ENCODE data around the gene DTNBP1. TPM values are rescaled to one million over a fixed set of nuclear protein-coding genes. Genes with fewer than 3 reads are reported as not detected.
A peak's percentile ranks its signal among the peaks of the same experiment; 100 is the strongest.
"Not testable (repeated sequence)": the region's sequence is repeated elsewhere in the genome, so short reads cannot be mapped to it uniquely, and the experiment has no call there.

DTNBP1 gene
- total and polyA plus RNA-seq, 7 experiments from 2014 or later = 19.8 to 40.0 (median 27.4) TPM

DNA sequence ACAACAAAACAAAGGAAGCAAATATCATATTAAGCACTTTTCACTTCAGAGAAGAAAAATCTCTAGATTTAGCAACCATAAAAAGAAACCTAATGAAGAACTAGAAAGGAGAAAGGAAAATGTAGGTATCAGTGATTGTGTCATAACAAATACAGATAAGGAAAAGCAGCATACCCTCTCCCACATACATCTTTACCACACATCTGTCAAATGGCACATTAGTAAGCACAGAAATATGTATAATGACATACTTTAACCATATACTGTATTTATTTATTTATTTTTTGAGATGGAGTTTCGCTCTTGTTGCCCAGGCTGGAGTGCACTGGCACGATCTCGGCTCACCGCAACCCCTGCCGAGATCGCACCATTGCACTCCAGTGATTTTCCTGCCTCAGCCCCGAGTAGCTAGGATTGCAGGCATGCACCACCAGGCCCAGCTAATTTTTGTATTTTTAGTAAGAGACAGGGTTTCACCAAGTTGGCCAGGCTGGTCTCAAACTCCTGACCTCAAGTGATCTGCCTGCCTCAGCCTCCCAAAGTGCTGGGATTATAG, 12.7 kb downstream of the DTNBP1 start:
- DNase-seq; H3K4me3 Mint-ChIP-seq; ATAC-seq; H3K4me1 ChIP-seq (ENCODE audit: control insufficient read depth in 2 of 2, insufficient read depth in 2 of 2, low read length in 2 of 2); H3K27me3 Mint-ChIP-seq; H3K27ac Mint-ChIP-seq; H3K36me3 ChIP-seq (ENCODE audit: control insufficient read depth in 2 of 3, insufficient read depth in 3 of 3, low read length in 3 of 3); H3K4me3 ChIP-seq (ENCODE audit: low read length); H3K9me3 ChIP-seq (ENCODE audit: control insufficient read depth in 2 of 3, low read length in 3 of 3); POLR2A ChIA-PET; H3K27ac ChIP-seq (ENCODE audit: low read depth, low read length); H3K27me3 ChIP-seq (ENCODE audit: control insufficient read depth in 2 of 2, insufficient read depth in 2 of 2, low read length in 2 of 2): not testable (repeated sequence)
- Mint-ChIP-seq H3K9me3 (peaks cover 0 to 42% (median 27%) of the 10 kb centered on the region in 11 donors), H3K4me1 (peaks cover 25 to 45% (median 36%) of the 10 kb centered on the region in 7 donors), H3K36me3 (peaks cover 18 to 61% (median 54%) of the 10 kb centered on the region in 5 donors)
- CTCF ChIA-PET = interaction anchor here (0.6 kb wide), 1 partner anchor 521 kb away, joined by 4 read pairs; no protein-coding TSS in a partner anchor
- intact Hi-C loops (cut with micrococcal nuclease) = loop anchor here in 1 of 2 donors (5.0 kb wide), 1 partner anchor 877 kb away; no protein-coding TSS in a partner anchor

DNA sequence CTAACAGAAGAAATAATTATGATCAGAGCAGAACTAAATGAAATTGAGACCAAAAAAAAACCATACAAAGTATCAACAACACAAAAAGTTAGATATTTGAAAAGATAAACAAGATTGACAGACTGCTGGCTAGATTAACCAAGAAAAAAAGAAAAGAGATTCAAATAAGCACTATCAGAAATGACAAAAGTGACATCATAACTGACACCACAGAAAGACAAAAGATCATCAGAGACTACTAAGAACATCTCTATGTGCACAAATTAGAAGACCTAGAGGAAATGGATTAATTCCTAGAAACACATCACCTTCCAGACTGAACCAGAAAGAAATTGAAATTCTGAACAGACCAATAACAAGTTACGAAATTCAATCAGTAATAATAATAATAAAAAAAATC, 17.9 kb downstream of the DTNBP1 start:
- ChIA-PET POLR2A (no interaction called here), CTCF (interaction anchor here (0.6 kb wide), 1 partner anchor 36 kb away, joined by 3 read pairs; no protein-coding TSS in a partner anchor)
- no peak overlapping the region for H3K4me3 Mint-ChIP-seq

DNA sequence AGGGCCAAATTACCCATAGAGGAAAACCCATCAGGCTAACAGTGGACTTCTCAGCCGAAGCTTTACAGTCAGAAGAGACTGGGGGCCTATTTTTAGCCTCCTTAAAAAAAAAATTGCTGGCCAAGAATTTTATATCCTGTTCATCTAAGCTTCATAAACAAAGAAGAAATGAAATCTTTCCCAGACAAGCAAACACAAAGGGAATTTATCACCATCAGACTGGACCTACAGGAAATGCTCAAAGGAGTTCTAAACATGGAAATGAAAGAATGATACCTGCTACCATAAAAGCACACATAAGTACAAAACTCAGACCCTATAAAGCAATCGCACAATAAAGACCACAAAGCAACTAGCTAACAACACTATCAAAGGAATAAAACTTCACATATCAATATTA, 19.3 kb downstream of the DTNBP1 start:
- ATAC-seq = no peak
- intact Hi-C loops (cut with micrococcal nuclease) = no loop called here

More for the DNA sequence above, 17.9 kb downstream of the DTNBP1 start:
- peaks cover 9 to 78% (median 41%) of the 10 kb centered on the region in 11 donors for H3K9me3 Mint-ChIP-seq
- H3K27ac Mint-ChIP-seq = peak overlapping the region in 1 of 9 donors; percentile 1
- H3K9me3 ChIP-seq (ENCODE audit: control insufficient read depth in 2 of 3, low read length in 3 of 3) = peaks cover 0 to 8% (median 6%) of the 10 kb centered on the region in 3 experiments
- intact Hi-C loops (cut with micrococcal nuclease) = no loop called here
- peaks cover 0 to 4% (median 0%) of the 10 kb centered on the region in 3 experiments for H3K36me3 ChIP-seq (ENCODE audit: control insufficient read depth in 2 of 3, insufficient read depth in 3 of 3, low read length in 3 of 3)
- ATAC-seq = no peak
- peaks cover 42 to 96% (median 87%) of the 10 kb centered on the region in 5 donors for H3K36me3 Mint-ChIP-seq
- no peak for DNase-seq
- H3K27ac ChIP-seq (ENCODE audit: low read depth, low read length) = no peak overlapping the region
- no peaks in the 10 kb centered on the region for H3K27me3 ChIP-seq (ENCODE audit: control insufficient read depth in 2 of 2, insufficient read depth in 2 of 2, low read length in 2 of 2)
- peaks cover 11 to 44% (median 33%) of the 10 kb centered on the region in 7 donors for H3K4me1 Mint-ChIP-seq
- no peaks in the 10 kb centered on the region for H3K4me1 ChIP-seq (ENCODE audit: control insufficient read depth in 2 of 2, insufficient read depth in 2 of 2, low read length in 2 of 2)
- no peak overlapping the region for H3K4me3 ChIP-seq (ENCODE audit: low read length)
- no peaks in the 10 kb centered on the region for H3K27me3 Mint-ChIP-seq

DNA sequence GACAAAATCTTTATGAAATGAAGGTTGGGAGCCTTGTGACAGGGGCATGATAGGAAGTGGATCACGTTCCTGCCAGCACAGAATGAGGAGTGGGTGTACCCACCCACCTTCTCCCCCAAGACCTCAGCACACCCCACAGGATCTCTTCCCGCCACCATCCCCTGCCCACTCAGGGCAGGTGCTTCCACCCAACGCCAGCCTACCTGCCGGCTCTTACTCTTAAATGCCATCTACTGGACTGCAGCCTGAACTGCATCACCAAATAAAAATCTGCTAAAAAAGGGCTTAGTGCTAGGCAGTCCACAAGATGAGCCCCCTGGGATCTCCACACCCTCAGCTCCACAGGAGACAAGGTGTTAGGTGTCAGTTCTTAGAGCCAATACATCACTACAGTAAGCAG, 20.6 kb downstream of the DTNBP1 start:
- Mint-ChIP-seq H3K4me1 (peaks cover 8 to 38% (median 30%) of the 10 kb centered on the region in 7 donors), H3K27me3 (no peaks in the 10 kb centered on the region), H3K27ac (no peak overlapping the region), H3K4me3 (no peak overlapping the region), H3K9me3 (peaks cover 4 to 66% (median 33%) of the 10 kb centered on the region in 11 donors), H3K36me3 (peaks cover 41 to 91% (median 78%) of the 10 kb centered on the region in 5 donors)
- ChIA-PET CTCF (interaction anchor here (1.5 kb wide), 1 partner anchor 17 kb away, joined by 4 read pairs; no protein-coding TSS in a partner anchor), POLR2A (no interaction called here)
- DNase-seq (no peak), ATAC-seq (no peak)
- H3K4me1 ChIP-seq (ENCODE audit: control insufficient read depth in 2 of 2, insufficient read depth in 2 of 2, low read length in 2 of 2) = no peaks in the 10 kb centered on the region
- peaks cover 0 to 8% (median 6%) of the 10 kb centered on the region in 3 experiments for H3K9me3 ChIP-seq (ENCODE audit: control insufficient read depth in 2 of 3, low read length in 3 of 3)
- H3K36me3 ChIP-seq (ENCODE audit: control insufficient read depth in 2 of 3, insufficient read depth in 3 of 3, low read length in 3 of 3) = peaks cover 0 to 4% (median 0%) of the 10 kb centered on the region in 3 experiments
- no peaks in the 10 kb centered on the region for H3K27me3 ChIP-seq (ENCODE audit: control insufficient read depth in 2 of 2, insufficient read depth in 2 of 2, low read length in 2 of 2)
- intact Hi-C loops (cut with micrococcal nuclease) = no loop called here
- no peak overlapping the region for H3K4me3 ChIP-seq (ENCODE audit: low read length)
- no peak overlapping the region for H3K27ac ChIP-seq (ENCODE audit: low read depth, low read length)

More for the DNA sequence above, 19.3 kb downstream of the DTNBP1 start:
- Histone ChIP-seq H3K27ac (ENCODE audit: low read depth, low read length) (no peak overlapping the region), H3K4me1 (ENCODE audit: control insufficient read depth in 2 of 2, insufficient read depth in 2 of 2, low read length in 2 of 2) (no peaks in the 10 kb centered on the region), H3K4me3 (ENCODE audit: low read length) (no peak overlapping the region), H3K27me3 (ENCODE audit: control insufficient read depth in 2 of 2, insufficient read depth in 2 of 2, low read length in 2 of 2) (no peaks in the 10 kb centered on the region), H3K36me3 (ENCODE audit: control insufficient read depth in 2 of 3, insufficient read depth in 3 of 3, low read length in 3 of 3) (peaks cover 0 to 4% (median 0%) of the 10 kb centered on the region in 3 experiments), H3K9me3 (ENCODE audit: control insufficient read depth in 2 of 3, low read length in 3 of 3) (peaks cover 0 to 8% (median 6%) of the 10 kb centered on the region in 3 experiments)
- CTCF ChIA-PET = interaction anchor here (0.7 to 1.5 kb wide), 2 partner anchors 18 to 220 kb away, joined by 4 to 5 read pairs; no protein-coding TSS in a partner anchor
- POLR2A ChIA-PET = interaction anchor here (0.7 to 0.8 kb wide), 2 partner anchors 171 to 295 kb away, joined by 3 read pairs; no protein-coding TSS in a partner anchor
- H3K27me3 Mint-ChIP-seq = no peaks in the 10 kb centered on the region
- no peak overlapping the region for H3K4me3 Mint-ChIP-seq
- H3K27ac Mint-ChIP-seq = peak overlapping the region in 2 of 9 donors; percentile 26 to 39
- peaks cover 9 to 74% (median 38%) of the 10 kb centered on the region in 11 donors for H3K9me3 Mint-ChIP-seq
- peaks cover 8 to 44% (median 33%) of the 10 kb centered on the region in 7 donors for H3K4me1 Mint-ChIP-seq
- no peak for DNase-seq
- H3K36me3 Mint-ChIP-seq = peaks cover 45 to 96% (median 84%) of the 10 kb centered on the region in 5 donors

DNA sequence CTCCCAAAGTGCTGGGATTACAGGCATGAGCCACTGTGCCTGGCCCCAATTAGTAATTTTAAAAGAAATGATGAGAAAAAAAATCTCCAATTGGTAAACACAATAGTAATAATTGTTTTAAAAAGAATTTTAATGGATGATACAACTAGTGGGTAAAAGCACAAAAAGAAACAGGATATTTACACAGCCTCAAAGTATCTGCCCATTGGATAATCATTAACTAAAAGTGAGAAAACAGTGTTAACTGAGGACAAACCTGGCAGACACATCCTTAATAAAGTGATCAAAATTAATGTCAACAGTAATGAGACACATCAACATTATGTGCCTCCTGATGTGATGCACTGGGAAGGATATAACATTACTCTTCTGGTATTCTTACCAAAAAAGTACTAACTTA, 24.5 kb downstream of the DTNBP1 start:
- ATAC-seq (no peak), DNase-seq (no peak)
- no peak overlapping the region for H3K27ac Mint-ChIP-seq
- H3K4me1 Mint-ChIP-seq = peaks cover 2 to 26% (median 4%) of the 10 kb centered on the region in 7 donors
- no peaks in the 10 kb centered on the region for H3K4me1 ChIP-seq (ENCODE audit: control insufficient read depth in 2 of 2, insufficient read depth in 2 of 2, low read length in 2 of 2)
- intact Hi-C loops (cut with micrococcal nuclease) = no loop called here
- H3K4me3 Mint-ChIP-seq = no peak overlapping the region
- peaks cover 0 to 27% (median 4%) of the 10 kb centered on the region in 11 donors for H3K9me3 Mint-ChIP-seq
- CTCF ChIA-PET = no interaction called here
- H3K27me3 ChIP-seq (ENCODE audit: control insufficient read depth in 2 of 2, insufficient read depth in 2 of 2, low read length in 2 of 2) = no peaks in the 10 kb centered on the region
- H3K9me3 ChIP-seq (ENCODE audit: control insufficient read depth in 2 of 3, low read length in 3 of 3) = peaks cover 0 to 3% (median 2%) of the 10 kb centered on the region in 3 experiments
- H3K36me3 Mint-ChIP-seq = peaks cover 17 to 85% (median 64%) of the 10 kb centered on the region in 5 donors
- POLR2A ChIA-PET = no interaction called here
- no peak overlapping the region for H3K4me3 ChIP-seq (ENCODE audit: low read length)
- H3K27me3 Mint-ChIP-seq = no peaks in the 10 kb centered on the region
- no peaks in the 10 kb centered on the region for H3K36me3 ChIP-seq (ENCODE audit: control insufficient read depth in 2 of 3, insufficient read depth in 3 of 3, low read length in 3 of 3)
- no peak overlapping the region for H3K27ac ChIP-seq (ENCODE audit: low read depth, low read length)

DNA sequence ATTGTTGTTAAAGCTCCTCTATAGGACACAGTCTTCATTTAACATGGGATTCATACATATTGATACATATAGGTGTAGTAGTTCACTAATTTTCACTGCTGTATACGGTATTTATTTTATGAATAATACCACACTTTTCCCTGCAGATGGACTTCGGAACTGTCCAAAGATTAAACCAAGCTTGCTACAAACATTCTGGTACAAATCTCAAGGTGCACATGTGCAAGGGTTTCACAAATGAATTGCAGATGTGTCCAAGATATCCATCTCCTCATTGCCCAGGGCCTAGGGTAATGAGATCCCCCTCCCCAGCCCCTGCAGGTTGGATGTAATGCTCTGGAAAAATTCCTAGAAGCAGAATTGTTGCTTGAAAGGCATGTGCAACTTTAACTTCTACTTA, 31.4 kb downstream of the DTNBP1 start:
- H3K9me3 Mint-ChIP-seq = peaks cover 0 to 4% (median 0%) of the 10 kb centered on the region in 11 donors
- no peaks in the 10 kb centered on the region for H3K27me3 ChIP-seq (ENCODE audit: control insufficient read depth in 2 of 2, insufficient read depth in 2 of 2, low read length in 2 of 2)
- intact Hi-C loops (cut with micrococcal nuclease) = no loop called here
- DNase-seq (no peak), ATAC-seq (no peak)
- peak overlapping the region in 4 of 9 donors; percentile 2 to 62 (median 30) for H3K27ac Mint-ChIP-seq
- peaks cover 9 to 29% (median 25%) of the 10 kb centered on the region in 5 donors for H3K36me3 Mint-ChIP-seq
- H3K36me3 ChIP-seq (ENCODE audit: control insufficient read depth in 2 of 3, insufficient read depth in 3 of 3, low read length in 3 of 3) = no peaks in the 10 kb centered on the region
- no peak overlapping the region for H3K4me3 Mint-ChIP-seq
- peaks cover 0 to 8% of the 10 kb centered on the region in 2 donors for H3K4me1 ChIP-seq (ENCODE audit: control insufficient read depth in 2 of 2, insufficient read depth in 2 of 2, low read length in 2 of 2)
- no peaks in the 10 kb centered on the region for H3K9me3 ChIP-seq (ENCODE audit: control insufficient read depth in 2 of 3, low read length in 3 of 3)
- H3K27me3 Mint-ChIP-seq = no peaks in the 10 kb centered on the region
- ChIA-PET CTCF (interaction anchor here (1.0 kb wide), 1 partner anchor 13 kb away, joined by 3 read pairs; no protein-coding TSS in a partner anchor), POLR2A (no interaction called here)
- no peak overlapping the region for H3K4me3 ChIP-seq (ENCODE audit: low read length)
- H3K4me1 Mint-ChIP-seq = peaks cover 15 to 59% (median 44%) of the 10 kb centered on the region in 7 donors
- H3K27ac ChIP-seq (ENCODE audit: low read depth, low read length) = no peak overlapping the region
